K562 (cell line): ENCODE results near the gene PSMD1. TPM values are rescaled to one million over a fixed set of nuclear protein-coding genes. Genes with fewer than 3 reads are reported as not detected.
A peak's percentile ranks its signal among the peaks of the same experiment; 100 is the strongest.
"Not testable (repeated sequence)": the region's sequence is repeated elsewhere in the genome, so short reads cannot be mapped to it uniquely, and the experiment has no call there.

Experiments used
- ATAC-seq: fragments of 200-7000 bp; cut with Tn5 transposase; 3 replicates; pipeline ENCODE4 v1.9.1; 2020; ENCODE audit warnings: moderate library complexity
- BruUV-seq: library from RNA; stranded (reverse); fragments of 400-500 nt; replicated peaks from 2 replicates; lab custom pipeline; 2021; lab: Mats Ljungman, UMichigan
- CTCF ChIA-PET: fragments of 300-600 bp; formaldehyde crosslinking; extraction: SDS; loops from one replicate; lab custom pipeline; 2021; ENCODE audit warnings: low intra/inter-chr PET ratio; lab: Yijun Ruan, JAX
- POLR2A ChIA-PET: fragments of 300-600, 350-650 bp; sonication (Branson Sonifier 250); formaldehyde crosslinking; extraction: SDS; loops from one replicate; lab custom pipeline; 2021; ENCODE audit warnings: antibody characterized with exemption, inconsistent platforms; lab: Yijun Ruan, JAX
- DNase-seq, 4 experiments: peaks; one replicate each; pipeline versions ENCODE4 v3.0.0 to v3.0.0-alpha.2; 2011 to 2018; ENCODE audit warnings: low spot score in 3 of 4, mixed read lengths in 3 of 4; ENCODE audit errors: extremely low read depth in 1 of 4
- FAIRE-seq: peaks from 2 replicates; lab custom pipeline; 2011; peaks lifted over from hg19 to GRCh38; lab: Jason Lieb, UNC
- H2AFZ ChIP-seq: 2 replicates; pipeline ENCODE4 v1.6.0; 2011; ENCODE audit warnings: low read depth, low read length, control low read depth, inconsistent platforms
- H3K27ac ChIP-seq: fragments of 200-600 bp; 3 replicates; pipeline ENCODE4 v1.8.0; 2011; ENCODE audit warnings: low read depth, mild to moderate bottlenecking, control low read depth, inconsistent platforms, low read length, moderate library complexity, mixed read lengths; ENCODE audit errors: extremely low read depth
- H3K27me3 ChIP-seq, 2 experiments: fragments of 300-600 bp in 1 of 2; 2 replicates in 1 of 2; 3 replicates in 1 of 2; pipeline versions ENCODE4 v1.6.0 to v1.8.0; 2011; ENCODE audit warnings: inconsistent platforms in 2 of 2, low read length in 2 of 2, mild to moderate bottlenecking in 1 of 2, mixed read lengths in 1 of 2, moderate library complexity in 1 of 2; ENCODE audit not compliant: control insufficient read depth in 2 of 2, insufficient read depth in 2 of 2
- H3K36me3 ChIP-seq: fragments of 300-600 bp; 3 replicates; pipeline ENCODE4 v1.8.0; 2011; ENCODE audit warnings: mild to moderate bottlenecking, low read length, inconsistent platforms; ENCODE audit not compliant: control insufficient read depth, insufficient read depth
- H3K4me1 ChIP-seq, 2 experiments: fragments of 200-600 bp in 1 of 2; replicated peaks in 1 of 2; 2 replicates in 1 of 2; 3 replicates in 1 of 2; pipeline versions ENCODE4 v1.5.1 to v1.8.0; 2011; ENCODE audit warnings: inconsistent platforms in 2 of 2, low read length in 2 of 2, mild to moderate bottlenecking in 1 of 2, mixed read lengths in 1 of 2, moderate library complexity in 1 of 2; ENCODE audit not compliant: control insufficient read depth in 2 of 2, insufficient read depth in 2 of 2
- H3K4me2 ChIP-seq: 2 replicates; pipeline ENCODE4 v1.6.1; 2011; ENCODE audit warnings: low read length, control low read depth, inconsistent platforms, mixed read lengths; ENCODE audit not compliant: insufficient read depth
- H3K4me3 ChIP-seq: fragments of 200-600 bp; sonication (generic), shearing (Covaris generic); 2 replicates; pipeline ENCODE4 v1.5.1; 2016; ENCODE audit warnings: control low read depth, inconsistent platforms
- H3K79me2 ChIP-seq: fragments of 200-600 bp; 3 replicates; pipeline ENCODE4 v1.8.0; 2011; ENCODE audit warnings: low read length, inconsistent platforms; ENCODE audit not compliant: control insufficient read depth, insufficient read depth
- H3K9ac ChIP-seq, 2 experiments: 2 replicates each; pipeline versions ENCODE4 v1.6.0 to v1.6.1; 2011; ENCODE audit warnings: low read depth in 2 of 2, low read length in 2 of 2, control low read depth in 1 of 2, inconsistent platforms in 1 of 2, mild to moderate bottlenecking in 1 of 2, mixed read lengths in 1 of 2; ENCODE audit not compliant: insufficient read depth in 1 of 2
- H3K9me1 ChIP-seq: one replicate; pipeline ENCODE4 v1.6.0; 2011; ENCODE audit warnings: inconsistent platforms, mild to moderate bottlenecking, low read length, moderate library complexity; ENCODE audit not compliant: control insufficient read depth, insufficient read depth
- H3K9me3 ChIP-seq: replicated peaks from 2 replicates; pipeline ENCODE4 v1.5.1; 2011; ENCODE audit warnings: low read depth, low read length, inconsistent platforms; ENCODE audit not compliant: control insufficient read depth, insufficient read depth
- H4K20me1 ChIP-seq: replicated peaks from 2 replicates; pipeline ENCODE4 v1.6.1; 2011; ENCODE audit warnings: low read length, inconsistent platforms, mixed read lengths; ENCODE audit not compliant: control insufficient read depth, insufficient read depth
- CREB1 ChIP-seq, 2 experiments: sonication (generic) in 1 of 2; formaldehyde crosslinking in 1 of 2; IDR thresholded peaks; 2 replicates each; pipeline versions ENCODE4 v1.6.1 to v1.8.0; 2012 to 2022; ENCODE audit warnings: inconsistent platforms in 1 of 2, mild to moderate bottlenecking in 1 of 2, missing genetic modification reagents in 1 of 2, moderate library complexity in 1 of 2
- CTBP1 ChIP-seq: fragments of 450-650 bp; IDR thresholded peaks from 2 replicates; pipeline ENCODE4 v1.6.1; 2016; ENCODE audit warnings: borderline replicate concordance
- DEAF1 ChIP-seq: fragments of 450-650 bp; formaldehyde crosslinking; IDR thresholded peaks from 2 replicates; pipeline ENCODE4 v1.4.0; 2020; ENCODE audit warnings: mild to moderate bottlenecking, moderate library complexity
- DLX4 ChIP-seq: fragments of 250-450 bp; sonication (Bioruptor Pico); IDR thresholded peaks from 2 replicates; pipeline ENCODE4 v1.6.1; 2021; ENCODE audit warnings: mild to moderate bottlenecking
- ELF1 ChIP-seq: fragments of 200-800 bp; sonication (Bioruptor generic); IDR thresholded peaks from 2 replicates; pipeline ENCODE4 v1.6.1; 2016; ENCODE audit warnings: missing genetic modification characterization, missing compliant biosample characterization
- HMG20B ChIP-seq: fragments of 250-450 bp; sonication (Bioruptor Pico); IDR thresholded peaks from 2 replicates; pipeline ENCODE4 v1.5.0; 2021; ENCODE audit warnings: mild to moderate bottlenecking
- NCOR1 ChIP-seq: fragments of 450-650 bp; IDR thresholded peaks from 2 replicates; pipeline ENCODE4 v1.6.1; 2016; ENCODE audit warnings: mild to moderate bottlenecking, moderate library complexity
- NFE2 ChIP-seq: IDR thresholded peaks from 2 replicates; pipeline ENCODE4 v1.6.1; 2014; ENCODE audit warnings: antibody characterized with exemption, low read depth
- NFE2L1 ChIP-seq: fragments of 450-650 bp; IDR thresholded peaks from 2 replicates; pipeline ENCODE4 v1.6.1; 2016; ENCODE audit warnings: missing genetic modification characterization, low read depth, mild to moderate bottlenecking, missing compliant biosample characterization, moderate library complexity, borderline replicate concordance
- NRF1 ChIP-seq, 2 experiments: fragments of 450-650 bp; IDR thresholded peaks in 1 of 2; conservative IDR thresholded peaks in 1 of 2; 2 replicates each; pipeline ENCODE4 v1.6.1; 2014; ENCODE audit warnings: mild to moderate bottlenecking in 2 of 2
- SPI1 ChIP-seq: IDR thresholded peaks from 2 replicates; pipeline ENCODE4 v1.6.1; 2011; ENCODE audit warnings: low read depth, low read length, control low read depth, borderline replicate concordance
- TEAD2 ChIP-seq: fragments of 450-650 bp; IDR thresholded peaks from 2 replicates; pipeline ENCODE4 v1.6.1; 2016; ENCODE audit warnings: missing genetic modification characterization, control low read depth, missing compliant biosample characterization
- WGBS: fragments of 100-300 bp; shearing (Covaris generic); methylation state at CpG from one replicate; pipeline ENCODE4 v1.1.6; 2016; ENCODE audit warnings: low coverage, mixed read lengths; ENCODE audit not compliant: insufficient coverage; ENCODE audit errors: missing lambda C conversion rate; 5-methylcytosine and 5-hydroxymethylcytosine counted together
- in situ Hi-C: fragments of 300-500 bp; cut with MboI; formaldehyde crosslinking; loops from 4 replicates; pipeline ENCODE4 v1.15.0; 2018; ENCODE audit warnings: inconsistent platforms, mixed read lengths
- intact Hi-C: fragments of 100-400 bp; cut with micrococcal nuclease; formaldehyde crosslinking; loops from 2 replicates; pipeline ENCODE4 v1.14.2; 2022
- polyA plus RNA-seq, 8 experiments: library from polyadenylated mRNA; depleted of rRNA in 4 of 8; stranded (reverse) in 5 of 8; unstranded in 3 of 8; fragments of >200 nt; fragmentation: Nextera tagmentation in 2 of 8; fragmentation: Illumina TruSeq in 1 of 8; extraction: Ambion mirVana in 2 of 8; extraction: Trizol in 1 of 8; gene quantifications; 2 replicates each; pipeline versions ENCODE4 v1.2.1 to v1.2.3, GENCODE V29; 2011 to 2014; ENCODE audit warnings: inconsistent platforms in 1 of 8, missing spikeins in 1 of 8
- total RNA-seq, 7 experiments: library from RNA; depleted of rRNA in 6 of 7; stranded (reverse); fragments of >200 nt in 6 of 7; fragmentation: Illumina TruSeq in 2 of 7; extraction: Trizol in 2 of 7; gene quantifications; 2 replicates each; pipeline versions ENCODE4 v1.2.1 to v1.2.3, GENCODE V29; 2011 to 2021; ENCODE audit warnings: low replicate concordance in 1 of 7

PSMD1 gene
- total and polyA plus RNA-seq, 9 of the 15 experiments (the other 6 are each of a cell fraction or from before 2014, with no cell fraction given), result 100 to 257 (median 147) TPM

GRCh38 chr2:231178805-231179204, 122.1 kb downstream of the PSMD1 start:
- CTCF ChIA-PET, in situ Hi-C loops: not testable (repeated sequence)

GRCh38 chr2:231181860-231182512, 125.3 kb downstream of the PSMD1 start:
- no peaks in the 10 kb centered on the region; a peak in 1 of 5 replicates for H3K27me3 ChIP-seq
- FAIRE-seq, result peak; percentile 62
- 10% methylated on average over 12 of the region's 12 CpGs for WGBS
- H3K4me3 ChIP-seq, result no peak overlapping the region
- no peaks in the 10 kb centered on the region for H3K9me3 ChIP-seq
- peak overlapping the region in 1 of 2 experiments; percentile 19; a peak in 2 of 4 replicates for H3K9ac ChIP-seq
- ATAC-seq, result peak; percentile 92
- no peaks in the 10 kb centered on the region for H4K20me1 ChIP-seq
- no TSS peak for BruUV-seq
- intact Hi-C loops (no loop called here), in situ Hi-C loops (no loop called here)
- no peak overlapping the region for H3K27ac ChIP-seq
- peak overlapping the region; percentile 78 for H2AFZ ChIP-seq
- ChIA-PET POLR2A (interaction anchor here (1.0 to 1.5 kb wide), 5 partner anchors 8 to 124 kb away, joined by 3 to 6 read pairs (median 3); no protein-coding TSS in a partner anchor), CTCF (no interaction called here)
- no peaks in the 10 kb centered on the region for H3K9me1 ChIP-seq
- peaks cover 6 to 7% of the 10 kb centered on the region in 2 experiments; a peak in 4 of 5 replicates for H3K4me1 ChIP-seq
- H3K36me3 ChIP-seq, result no peaks in the 10 kb centered on the region
- H3K79me2 ChIP-seq, result no peaks in the 10 kb centered on the region
- H3K4me2 ChIP-seq, result peak overlapping the region; percentile 44; the same call in 1 of the 2 replicates
- DNase-seq, result peak; percentile 23 to 58 (median 39)
- 0 out of 2 replicates have a peak, but pooled peaks have one; percentile 15 for TF ChIP-seq NCOR1
- no peak for TF ChIP-seq DEAF1 (CRISPR knock-in tag)
- 0 out of 2 replicates have a peak, but pooled peaks have one; percentile 30 for TF ChIP-seq ELF1 (tag)
- TF ChIP-seq NFE2, result peak; percentile 29; the same call in 1 of the 2 replicates
- no peak for TF ChIP-seq DLX4 (CRISPR knock-in tag)
- TF ChIP-seq HMG20B (CRISPR knock-in tag), result no peak
- peak in 1 of 2 experiments; percentile 33; a peak in 2 of 4 replicates for TF ChIP-seq NRF1 (conservative IDR thresholded peaks at IDR 0.05 in 1 of 2, IDR thresholded peaks at IDR 0.05 in 1 of 2)
- TF ChIP-seq TEAD2 (tag), result peak; percentile 68; the same call in 1 of the 2 replicates
- TF ChIP-seq NFE2L1 (tag), result no peak
- TF ChIP-seq CTBP1, result no peak
- TF ChIP-seq CREB1 (IDR thresholded peaks at IDR 0.05), result no peak
- no peak for TF ChIP-seq CREB1 (CRISPR knock-in tag; IDR thresholded peaks at IDR 0.05)

More at GRCh38 chr2:231178805-231179204, 122.1 kb downstream of the PSMD1 start:
- H3K27me3 ChIP-seq, ATAC-seq, intact Hi-C loops, H3K36me3 ChIP-seq, H3K9me3 ChIP-seq, FAIRE-seq, BruUV-seq, POLR2A ChIA-PET, DNase-seq, H3K4me3 ChIP-seq, H3K4me2 ChIP-seq, H4K20me1 ChIP-seq, H3K79me2 ChIP-seq, H3K27ac ChIP-seq, H3K9me1 ChIP-seq, H3K9ac ChIP-seq, H2AFZ ChIP-seq, H3K4me1 ChIP-seq: not testable (repeated sequence)
- 0 out of 2 replicates have a peak, but pooled peaks have one; percentile 7 for TF ChIP-seq SPI1
- 35% methylated on average over 2 of the region's 5 CpGs for WGBS
